Measurements from ENCODE around the gene TBC1D2B.

Gene TBC1D2B

GRCh38 chr15:78088773-78089080 lies 11.2 kb upstream of the TBC1D2B start:
- H3K4me3 ChIP-seq (ENCODE audit: low read depth, low read length), result no peak overlapping the region
- no peaks in the 10 kb centered on the region for H3K79me2 ChIP-seq
- H2AFZ ChIP-seq, result no peak overlapping the region
- no peak for TF ChIP-seq CTCF (IDR thresholded peaks at IDR 0.05)
- no peaks in the 10 kb centered on the region for H3K36me3 ChIP-seq (ENCODE audit: control insufficient read depth, insufficient read depth, low read length)
- no peaks in the 10 kb centered on the region for H3K4me1 ChIP-seq
- no peak overlapping the region for H3K4me2 ChIP-seq (ENCODE audit: low read length)
- no peak overlapping the region for H3K27ac ChIP-seq
- H3K27me3 ChIP-seq (ENCODE audit: control insufficient read depth, insufficient read depth, low read length), result no peaks in the 10 kb centered on the region
- no peaks in the 10 kb centered on the region for H3K9me3 ChIP-seq (ENCODE audit: control insufficient read depth, low read length)
- H3K9ac ChIP-seq, result no peak overlapping the region

GRCh38 chr15:78087951-78088772 lies 10.7 kb upstream of the TBC1D2B start:
- no peak overlapping the region for H3K4me2 ChIP-seq (ENCODE audit: low read length)
- H2AFZ ChIP-seq, result no peak overlapping the region
- H3K4me3 ChIP-seq (ENCODE audit: low read depth, low read length), result no peak overlapping the region
- no peak overlapping the region for H3K27ac ChIP-seq
- no peaks in the 10 kb centered on the region for H3K79me2 ChIP-seq
- H3K4me1 ChIP-seq, result no peaks in the 10 kb centered on the region
- no peaks in the 10 kb centered on the region for H3K9me3 ChIP-seq (ENCODE audit: control insufficient read depth, low read length)
- no peaks in the 10 kb centered on the region for H3K27me3 ChIP-seq (ENCODE audit: control insufficient read depth, insufficient read depth, low read length)
- no peak overlapping the region for H3K9ac ChIP-seq
- TF ChIP-seq CTCF (IDR thresholded peaks at IDR 0.05), result no peak
- no peaks in the 10 kb centered on the region for H3K36me3 ChIP-seq (ENCODE audit: control insufficient read depth, insufficient read depth, low read length)

- Histone ChIP-seq H3K27ac (no peak overlapping the region), H3K27me3 (ENCODE audit: control insufficient read depth, insufficient read depth, low read length) (no peaks in the 10 kb centered on the region), H3K79me2 (no peaks in the 10 kb centered on the region), H3K9me3 (ENCODE audit: control insufficient read depth, low read length) (no peaks in the 10 kb centered on the region), H3K9ac (no peak overlapping the region), H2AFZ (no peak overlapping the region), H3K4me1 (no peaks in the 10 kb centered on the region), H3K36me3 (ENCODE audit: control insufficient read depth, insufficient read depth, low read length) (no peaks in the 10 kb centered on the region), H3K4me2 (ENCODE audit: low read length) (no peak overlapping the region), H3K4me3 (ENCODE audit: low read depth, low read length) (no peak overlapping the region)
- no peak for TF ChIP-seq CTCF (IDR thresholded peaks at IDR 0.05)
Measured at GRCh38 chr15:78085928-78086327, 8.4 kb upstream of the TBC1D2B start.

- no peaks in the 10 kb centered on the region for H3K27me3 ChIP-seq (ENCODE audit: control insufficient read depth, insufficient read depth, low read length)
- no peaks in the 10 kb centered on the region for H3K9me3 ChIP-seq (ENCODE audit: control insufficient read depth, low read length)
- H3K79me2 ChIP-seq, result no peaks in the 10 kb centered on the region
- H3K4me2 ChIP-seq (ENCODE audit: low read length), result no peak overlapping the region
- no peak overlapping the region for H3K4me3 ChIP-seq (ENCODE audit: low read depth, low read length)
- no peaks in the 10 kb centered on the region for H3K36me3 ChIP-seq (ENCODE audit: control insufficient read depth, insufficient read depth, low read length)
- TF ChIP-seq CTCF (IDR thresholded peaks at IDR 0.05), result no peak
- no peak overlapping the region for H3K27ac ChIP-seq
- H3K4me1 ChIP-seq, result no peaks in the 10 kb centered on the region
- no peak overlapping the region for H3K9ac ChIP-seq
- no peak overlapping the region for H2AFZ ChIP-seq
Measured at GRCh38 chr15:78084449-78084750, 6.9 kb upstream of the TBC1D2B start.
